NCI-H345 treated with DMSO at 0.1 percent for 48 hours (cell line): Measurements from ENCODE around the gene CD4.
"Not testable (repeated sequence)": the region's sequence is repeated elsewhere in the genome, so short reads cannot be mapped to it uniquely, and the experiment has no call there.

Experiments used
- DNase-seq: peaks from one replicate; lab custom pipeline; 2025; ENCODE audit not compliant: unreplicated experiment; lab: John Stamatoyannopoulos, UW

The CD4 gene

GRCh38 chr12:6866163-6866919, 77.0 kb downstream of the CD4 start:
- no peak for DNase-seq

DNA sequence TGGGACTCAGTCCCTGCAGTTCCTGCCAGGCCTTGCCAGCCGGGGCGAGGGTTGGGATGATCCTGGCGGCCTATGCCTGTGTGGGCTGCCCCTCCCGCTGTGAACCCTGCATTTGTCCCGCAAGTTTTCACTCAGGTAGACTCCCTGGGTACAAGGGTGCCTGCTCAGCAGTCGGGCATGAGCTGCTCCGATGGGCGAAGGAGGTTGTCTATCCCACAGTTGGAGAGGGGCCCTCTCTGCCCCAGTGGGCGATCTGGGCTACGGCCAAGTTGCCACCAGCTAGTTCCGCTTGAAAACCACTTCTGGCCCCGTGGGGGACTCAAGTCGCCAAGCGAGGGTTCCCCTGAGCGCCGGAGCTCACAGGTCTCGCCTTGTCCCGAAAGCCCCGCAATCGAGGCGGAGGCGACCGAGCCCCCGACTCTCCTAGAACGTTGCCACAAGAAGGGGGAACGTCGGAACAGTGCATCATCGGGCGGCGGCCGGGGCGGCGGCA, 77.6 kb downstream of the CD4 start:
- no peak for DNase-seq

GRCh38 chr12:6867413-6868210, 78.3 kb downstream of the CD4 start, which contains the start of gene TPI1:
Gene TPI1, plus strand, starts transcription at chr12:6867531. Its CDS starts 36 bp downstream, at chr12:6867567.
- peak; percentile 41 for DNase-seq

DNA sequence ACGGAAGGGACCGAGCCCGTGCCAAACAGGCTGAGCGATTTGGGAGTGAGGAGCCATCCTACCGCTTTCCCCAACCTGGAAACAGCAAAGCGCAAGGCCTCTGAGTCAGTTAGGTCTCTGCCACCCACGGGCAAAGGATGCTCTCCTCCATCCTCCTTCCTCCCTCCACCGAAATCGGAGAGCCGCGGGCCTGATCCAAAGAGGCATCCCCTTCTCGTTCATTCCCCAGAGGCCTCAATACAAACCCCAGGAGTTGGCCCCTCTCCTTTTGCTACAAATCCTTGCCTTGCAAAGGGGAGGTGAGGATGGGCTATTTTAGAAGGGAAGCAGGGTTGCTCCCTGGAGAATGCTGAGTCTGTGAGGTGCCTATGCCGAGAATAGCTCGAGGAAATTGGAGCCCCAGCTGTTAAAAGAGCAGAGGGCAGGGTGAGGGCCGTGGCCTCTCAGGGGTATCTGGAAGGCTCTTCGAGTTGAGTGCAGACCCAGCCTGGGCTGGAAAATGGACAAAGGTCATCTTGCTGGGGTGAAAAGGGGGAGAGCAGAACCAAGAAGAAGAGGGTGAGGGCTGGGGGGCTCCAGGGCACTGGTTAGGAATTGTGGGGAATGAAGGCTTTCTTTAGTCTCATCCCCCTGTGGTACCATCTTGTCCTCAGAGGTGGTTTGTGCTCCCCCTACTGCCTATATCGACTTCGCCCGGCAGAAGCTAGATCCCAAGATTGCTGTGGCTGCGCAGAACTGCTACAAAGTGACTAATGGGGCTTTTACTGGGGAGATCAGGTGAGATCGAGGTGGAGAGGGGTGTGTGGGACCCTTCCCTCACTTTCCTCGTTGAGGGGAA, 79.1 kb downstream of the CD4 start:
- no peak for DNase-seq

DNA sequence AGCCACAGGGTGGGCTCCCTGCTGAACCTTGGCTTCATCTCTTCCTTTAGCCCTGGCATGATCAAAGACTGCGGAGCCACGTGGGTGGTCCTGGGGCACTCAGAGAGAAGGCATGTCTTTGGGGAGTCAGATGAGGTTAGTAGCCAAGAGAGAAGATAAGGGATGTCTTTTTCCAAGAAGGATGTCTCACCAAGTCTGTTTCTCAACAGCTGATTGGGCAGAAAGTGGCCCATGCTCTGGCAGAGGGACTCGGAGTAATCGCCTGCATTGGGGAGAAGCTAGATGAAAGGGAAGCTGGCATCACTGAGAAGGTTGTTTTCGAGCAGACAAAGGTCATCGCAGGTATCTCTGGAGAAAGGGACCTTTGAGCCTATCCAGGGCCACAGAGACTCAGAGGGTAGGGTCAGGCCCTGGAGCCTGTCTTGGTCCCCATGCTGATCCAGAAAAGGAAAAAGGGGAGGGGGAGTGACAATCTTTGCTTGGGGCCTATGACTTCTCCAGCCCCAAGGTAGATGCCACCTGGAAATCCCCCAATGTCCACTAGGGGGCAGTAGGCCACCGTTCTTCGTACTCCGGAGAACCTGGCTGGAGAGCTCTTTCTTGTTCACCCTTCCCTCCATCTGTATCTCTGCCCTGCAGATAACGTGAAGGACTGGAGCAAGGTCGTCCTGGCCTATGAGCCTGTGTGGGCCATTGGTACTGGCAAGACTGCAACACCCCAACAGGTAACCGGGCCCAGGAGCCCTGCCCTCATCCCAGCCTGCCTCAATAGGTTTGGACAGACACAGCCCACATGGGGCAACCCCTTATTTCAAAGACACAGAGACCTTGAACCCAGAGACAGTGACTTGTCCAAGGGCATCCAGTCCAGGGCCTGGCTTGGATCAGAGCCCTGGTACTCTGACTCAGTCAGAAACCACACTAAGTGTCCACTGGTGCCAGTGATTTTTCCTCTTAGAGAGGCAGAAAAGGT, 80.0 kb downstream of the CD4 start:
- DNase-seq = peak; percentile 20

DNA sequence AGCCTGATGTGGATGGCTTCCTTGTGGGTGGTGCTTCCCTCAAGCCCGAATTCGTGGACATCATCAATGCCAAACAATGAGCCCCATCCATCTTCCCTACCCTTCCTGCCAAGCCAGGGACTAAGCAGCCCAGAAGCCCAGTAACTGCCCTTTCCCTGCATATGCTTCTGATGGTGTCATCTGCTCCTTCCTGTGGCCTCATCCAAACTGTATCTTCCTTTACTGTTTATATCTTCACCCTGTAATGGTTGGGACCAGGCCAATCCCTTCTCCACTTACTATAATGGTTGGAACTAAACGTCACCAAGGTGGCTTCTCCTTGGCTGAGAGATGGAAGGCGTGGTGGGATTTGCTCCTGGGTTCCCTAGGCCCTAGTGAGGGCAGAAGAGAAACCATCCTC, 81.0 kb downstream of the CD4 start:
- not testable (repeated sequence) for DNase-seq
